Psoas muscle (tissue), 8 donors: Measurements from ENCODE around the gene NBEA. TPM values are rescaled to one million over a fixed set of nuclear protein-coding genes. Genes with fewer than 3 reads are reported as not detected.

Experiments used
- ATAC-seq, 4 donors: fragments of 200-7000 bp; cut with Tn5 transposase; one replicate each; pipeline ENCODE4 v1.9.1; 2020; ENCODE audit warnings: moderate library complexity in 3 of 4, mild to moderate bottlenecking in 2 of 4
- DNase-seq, 2 donors: peaks; one replicate each; pipeline ENCODE4 v3.0.0-alpha.2; 2020
- H3K27ac ChIP-seq: fragments of 200-600 bp; one replicate; pipeline ENCODE4 v1.8.0; 2022
- H3K27me3 ChIP-seq, 3 donors: fragments of 200-600 bp in 1 of 3; one replicate each; pipeline versions ENCODE4 v1.6.1 to v1.8.0; 2013 to 2022; ENCODE audit warnings: low read length in 2 of 3, mild to moderate bottlenecking in 2 of 3, moderate library complexity in 1 of 3; ENCODE audit not compliant: insufficient read depth in 3 of 3
- H3K36me3 ChIP-seq, 2 donors: fragments of 200-600 bp in 1 of 2; one replicate each; pipeline versions ENCODE4 v1.6.1 to v1.8.0; 2013 to 2022; ENCODE audit warnings: low read depth in 1 of 2, mild to moderate bottlenecking in 1 of 2, moderate library complexity in 1 of 2; ENCODE audit not compliant: insufficient read depth in 1 of 2
- H3K4me1 ChIP-seq: fragments of 200-600 bp; one replicate; pipeline ENCODE4 v1.8.0; 2022
- H3K4me3 ChIP-seq: fragments of 200-600 bp; one replicate; pipeline ENCODE4 v1.8.0; 2022; ENCODE audit warnings: mild to moderate bottlenecking
- H3K9me3 ChIP-seq: fragments of 200-600 bp; one replicate; pipeline ENCODE4 v1.8.0; 2022
- CTCF ChIP-seq: fragments of 200-600 bp; IDR thresholded peaks from one replicate; pipeline ENCODE4 v1.8.0; 2022; ENCODE audit warnings: antibody characterized with exemption
- WGBS, 3 donors: extraction: QIAGEN DNeasy Blood & Tissue Kit; methylation state at CpG; one replicate each; pipeline versions ENCODE4 v1.1.6 to v1.1.7; 2013; 5-methylcytosine and 5-hydroxymethylcytosine counted together
- intact Hi-C, 2 donors: fragments of 100-400 bp; cut with DNase I; formaldehyde crosslinking; loops; one replicate each; pipeline versions ENCODE4 v1.11.0 to v1.14.2; 2022
- polyA plus RNA-seq, 3 donors: library from polyadenylated mRNA; stranded (reverse); fragments of 200-250 nt; gene quantifications; one replicate each; pipeline ENCODE4 v1.2.3, GENCODE V29; 2013
- total RNA-seq, 4 donors: library from RNA; stranded (reverse); fragmentation: NEBNext Ultra II Directional in 2 of 4; extraction: Animal tissue kit (Norgen Biotek cat#: 25700) in 2 of 4; gene quantifications; one replicate each; pipeline versions ENCODE4 v1.2.1 to v1.2.4, GENCODE V29; 2021 to 2023
- donor health status: healthy with polysubstance abuse.
- donor health status: DM: no; HTN: no; CAD: no; lungs with moderate emphysema.
- donor health status: Bipolar disorder and iron deficiency.
- donor health status: healthy.
- donor health status: DM: yes; HTN: yes; CAD: no.
- donor health status: DM: no; HTN: no; CAD: no.
- donor health status: DM: no; HTN: no; CAD: no.
- donor health status: DM: yes; HTN: yes; CAD: no.

The NBEA gene
- total and polyA plus RNA-seq, 7 donors, result 0.99 to 5.3 (median 1.5) TPM

GRCh38 chr13:35699825-35700510 is 757.9 kb downstream of the NBEA start:
- H3K27ac ChIP-seq, result no peak overlapping the region
- no peaks in the 10 kb centered on the region for H3K36me3 ChIP-seq
- no peak overlapping the region for H3K4me3 ChIP-seq
- ATAC-seq, result no peak
- peaks cover 0 to 7% (median 0%) of the 10 kb centered on the region in 3 donors for H3K27me3 ChIP-seq
- no peaks in the 10 kb centered on the region for H3K9me3 ChIP-seq
- TF ChIP-seq CTCF, result no peak
- intact Hi-C loops, result no loop called here
- 32 to 43% (median 32%) methylated on average over 13 of the region's 13 CpGs for WGBS, 3 donors
- peak in 1 of 2 donors; percentile 45 for DNase-seq
- no peaks in the 10 kb centered on the region for H3K4me1 ChIP-seq

GRCh38 chr13:35700671-35701070 is 758.6 kb downstream of the NBEA start:
- H3K27ac ChIP-seq, result no peak overlapping the region
- no peak for TF ChIP-seq CTCF
- intact Hi-C loops, result no loop called here
- 89 to 94% (median 91%) methylated on average over 5 of the region's 5 CpGs for WGBS, 3 donors
- no peak for ATAC-seq
- H3K36me3 ChIP-seq, result no peaks in the 10 kb centered on the region
- H3K4me1 ChIP-seq, result no peaks in the 10 kb centered on the region
- no peaks in the 10 kb centered on the region for H3K9me3 ChIP-seq
- DNase-seq, result no peak
- H3K27me3 ChIP-seq, result peaks cover 0 to 7% (median 0%) of the 10 kb centered on the region in 3 donors
- no peak overlapping the region for H3K4me3 ChIP-seq

- Histone ChIP-seq H3K4me1 (no peaks in the 10 kb centered on the region), H3K27me3 (peaks cover 0 to 7% (median 0%) of the 10 kb centered on the region in 3 donors), H3K36me3 (no peaks in the 10 kb centered on the region), H3K27ac (no peak overlapping the region), H3K9me3 (no peaks in the 10 kb centered on the region), H3K4me3 (no peak overlapping the region)
- DNase-seq (no peak), ATAC-seq (no peak)
- WGBS, 3 donors, result 98 to 100% (median 98%) methylated on average over 2 of the region's 2 CpGs
- TF ChIP-seq CTCF, result no peak
- intact Hi-C loops, result no loop called here
These were observed 760.2 kb downstream of the NBEA start for GRCh38 chr13:35702316-35702715.

- no peak for ATAC-seq
- TF ChIP-seq CTCF, result no peak
- Histone ChIP-seq H3K36me3 (no peaks in the 10 kb centered on the region), H3K27ac (no peak overlapping the region), H3K4me3 (no peak overlapping the region), H3K9me3 (no peaks in the 10 kb centered on the region), H3K27me3 (peaks cover 0 to 7% (median 0%) of the 10 kb centered on the region in 3 donors), H3K4me1 (no peaks in the 10 kb centered on the region)
- DNase-seq, result no peak
- 78 to 89% (median 81%) methylated on average over 3 of the region's 3 CpGs for WGBS, 3 donors
- intact Hi-C loops, result no loop called here
These were observed 761.0 kb downstream of the NBEA start for GRCh38 chr13:35703061-35703460.

- no peak for TF ChIP-seq CTCF
- DNase-seq (no peak), ATAC-seq (no peak)
- intact Hi-C loops, result no loop called here
- Histone ChIP-seq H3K9me3 (no peaks in the 10 kb centered on the region), H3K27me3 (peaks cover 0 to 7% (median 0%) of the 10 kb centered on the region in 3 donors), H3K36me3 (no peaks in the 10 kb centered on the region), H3K4me3 (no peak overlapping the region), H3K4me1 (no peaks in the 10 kb centered on the region), H3K27ac (no peak overlapping the region)
- 86 to 96% (median 95%) methylated on average over 1 of the region's 1 CpG for WGBS, 3 donors
These were observed 762.3 kb downstream of the NBEA start for GRCh38 chr13:35704331-35704730.
